ENCODE data around the gene NCOA7. TPM values are rescaled to one million over a fixed set of nuclear protein-coding genes. Genes with fewer than 3 reads are reported as not detected.

NCOA7 gene
- total RNA-seq, 1 experiment from 2014 or later, result 9.4 TPM

- Histone ChIP-seq H3K56ac (ENCODE audit: insufficient read length, low read depth, low read length) (no peak overlapping the region), H3K4me2 (ENCODE audit: insufficient read depth, insufficient read length, low read length) (peak overlapping the region; percentile 90), H4K20me1 (ENCODE audit: control insufficient read depth, insufficient read depth, insufficient read length) (no peaks in the 10 kb centered on the region), H3K14ac (ENCODE audit: insufficient read depth, low read length) (no peak overlapping the region), H3K27me3 (ENCODE audit: insufficient read depth, low read length) (peaks cover 10% of the 10 kb centered on the region; the same call in 1 of the 2 replicates), H4K8ac (replicated peaks; ENCODE audit: insufficient read length, low read depth, low read length) (no peak overlapping the region), H3K79me1 (ENCODE audit: insufficient read depth, low read depth, low read length, poor library complexity, severe bottlenecking) (no peaks in the 10 kb centered on the region), H3K9ac (ENCODE audit: extremely low read depth, insufficient read length, low read length) (no peak overlapping the region), H2BK20ac (ENCODE audit: low read depth, low read length, poor library complexity, severe bottlenecking) (no peak overlapping the region), H3K23ac (ENCODE audit: insufficient read length, low read depth, low read length) (no peak overlapping the region), H2AFZ (ENCODE audit: low read length) (no peak overlapping the region), H3K79me2 (ENCODE audit: insufficient read depth, low read length) (peaks cover 2% of the 10 kb centered on the region; the same call in 1 of the 2 replicates), H4K5ac (ENCODE audit: insufficient read length, low read depth, low read length) (no peak overlapping the region), H3K18ac (ENCODE audit: insufficient read length, low read depth, low read length) (no peak overlapping the region), H3K4me1 (ENCODE audit: insufficient read depth, low read length) (peaks cover 4% of the 10 kb centered on the region), H3K27ac (ENCODE audit: insufficient read length, low read depth, low read length) (no peak overlapping the region), H3K4ac (ENCODE audit: low read depth, low read length) (no peak overlapping the region), H2BK12ac (ENCODE audit: insufficient read length, low read depth, low read length) (no peak overlapping the region), H2BK5ac (ENCODE audit: insufficient read length, low read length) (no peak overlapping the region), H2AK5ac (ENCODE audit: insufficient read length, low read length) (no peak overlapping the region), H4K91ac (ENCODE audit: insufficient read length, low read depth, low read length) (no peak overlapping the region), H2BK15ac (ENCODE audit: low read depth, low read length) (no peak overlapping the region), H3K9me3 (ENCODE audit: control insufficient read depth, low read depth, low read length) (no peaks in the 10 kb centered on the region), H2BK120ac (ENCODE audit: low read depth, low read length, poor library complexity, severe bottlenecking) (no peak overlapping the region), H3K23me2 (ENCODE audit: insufficient read length, low read depth, low read length, poor library complexity, severe bottlenecking) (peaks cover 27% of the 10 kb centered on the region), H3T11ph (ENCODE audit: low read length) (no peak overlapping the region)
- H3K27me3 Mint-ChIP-seq (ENCODE audit: low read depth), result peaks cover 27% of the 10 kb centered on the region
- DNase-seq, result peak; percentile 83
- H3K9me3 Mint-ChIP-seq, result no peaks in the 10 kb centered on the region; a peak in 1 of 5 replicates
- no peaks in the 10 kb centered on the region for H3K36me3 Mint-ChIP-seq (ENCODE audit: insufficient read depth in 1 of 3, low read depth in 3 of 3)
- WGBS (ENCODE audit: extremely low coverage, insufficient read length, low lambda C conversion rate), result no CpG with 5 or more reads among the region's 6 CpGs
- peaks cover 50 to 57% of the 10 kb centered on the region in 2 experiments for H3K4me1 Mint-ChIP-seq
- no peak for TF ChIP-seq CTCF (conservative IDR thresholded peaks at IDR 0.05)
- H3K4me3 Mint-ChIP-seq, result peak overlapping the region; percentile 67 to 84; a peak in 4 of 5 replicates
- peak overlapping the region in 2 of 3 experiments; percentile 73 to 83; a peak in 3 of 7 replicates for H3K27ac Mint-ChIP-seq
These were observed 45.3 kb upstream of the NCOA7 start for GRCh38 chr6:125745281-125746018.
